Measurements from ENCODE around the gene FAM3B.
A peak's percentile ranks its signal among the peaks of the same experiment; 100 is the strongest.

The FAM3B gene

GRCh38 chr21:41363370-41364270 lies 47.0 kb downstream of the FAM3B start:
- Histone ChIP-seq H3K9me3 (replicated peaks in 1 of 11) (no peaks in the 10 kb centered on the region), H3K36me3 (peaks cover 0 to 14% (median 0%) of the 10 kb centered on the region in 11 experiments; a peak in 3 of 22 replicates), H3K4me2 (peak overlapping the region; percentile 88 to 99 (median 96)), H3K9ac (peak overlapping the region; percentile 71 to 91 (median 84); a peak in 19 of 22 replicates), H3K27me3 (no peaks in the 10 kb centered on the region), H3K4me1 (peaks cover 66 to 92% (median 82%) of the 10 kb centered on the region in 10 experiments), H3K27ac (peak overlapping the region; percentile 74 to 98 (median 94); a peak in 21 of 22 replicates), H4K20me1 (peaks cover 0 to 24% (median 0%) of the 10 kb centered on the region in 11 experiments; a peak in 1 of 22 replicates), H3K4me3 (peak overlapping the region; percentile 46 to 68 (median 59))
- no peak for TF ChIP-seq Cebpa-rat (IDR thresholded peaks at IDR 0.05)

GRCh38 chr21:41364308-41364707 lies 47.7 kb downstream of the FAM3B start:
- peaks cover 0 to 14% (median 0%) of the 10 kb centered on the region in 11 experiments; a peak in 3 of 22 replicates for H3K36me3 ChIP-seq
- no peaks in the 10 kb centered on the region for H3K27me3 ChIP-seq
- peak overlapping the region in 7 of 11 experiments; percentile 3 to 88 (median 85); a peak in 8 of 22 replicates for H3K9ac ChIP-seq
- no peak overlapping the region for H3K4me3 ChIP-seq
- H3K9me3 ChIP-seq (replicated peaks in 1 of 11), result no peaks in the 10 kb centered on the region
- peaks cover 73 to 94% (median 87%) of the 10 kb centered on the region in 10 experiments for H3K4me1 ChIP-seq
- H4K20me1 ChIP-seq, result peaks cover 0 to 24% (median 0%) of the 10 kb centered on the region in 11 experiments; a peak in 1 of 22 replicates
- H3K27ac ChIP-seq, result peak overlapping the region in 8 of 11 experiments; percentile 89 to 98 (median 94); a peak in 14 of 22 replicates
- H3K4me2 ChIP-seq, result peak overlapping the region; percentile 88 to 99 (median 96)
- no peak for TF ChIP-seq Cebpa-rat (IDR thresholded peaks at IDR 0.05)

- Histone ChIP-seq H3K4me2 (peak overlapping the region in 6 of 11 experiments; percentile 86 to 97 (median 95); a peak in 5 of 22 replicates), H3K36me3 (peaks cover 0 to 14% (median 0%) of the 10 kb centered on the region in 11 experiments; a peak in 3 of 22 replicates), H3K4me1 (peaks cover 79 to 92% (median 88%) of the 10 kb centered on the region in 10 experiments)
Observed at GRCh38 chr21:41365377-41366107, 48.9 kb downstream of the FAM3B start.

GRCh38 chr21:41366522-41367151 lies 50.0 kb downstream of the FAM3B start:
- peak overlapping the region in 9 of 11 experiments; percentile 14 to 83 (median 69); a peak in 17 of 22 replicates for H3K27ac ChIP-seq
- no peak overlapping the region for H3K4me3 ChIP-seq
- TF ChIP-seq Cebpa-rat (IDR thresholded peaks at IDR 0.05), result 0 out of 22 replicates have a peak, but pooled peaks of 1 of the 11 experiments have one; percentile 12
- peak overlapping the region; percentile 86 to 97 (median 95) for H3K4me2 ChIP-seq
- H3K9ac ChIP-seq, result peak overlapping the region in 3 of 11 experiments; percentile 36 to 68 (median 67); a peak in 3 of 22 replicates
- H3K9me3 ChIP-seq (replicated peaks in 1 of 11), result no peaks in the 10 kb centered on the region
- no peaks in the 10 kb centered on the region for H3K27me3 ChIP-seq
- H3K36me3 ChIP-seq, result peaks cover 0 to 14% (median 0%) of the 10 kb centered on the region in 11 experiments; a peak in 3 of 22 replicates
- H4K20me1 ChIP-seq, result peaks cover 0 to 38% (median 0%) of the 10 kb centered on the region in 11 experiments; a peak in 2 of 22 replicates
- peaks cover 68 to 86% (median 79%) of the 10 kb centered on the region in 10 experiments for H3K4me1 ChIP-seq

More at GRCh38 chr21:41365377-41366107, 48.9 kb downstream of the FAM3B start:
- no peak for TF ChIP-seq Cebpa-rat (IDR thresholded peaks at IDR 0.05)
- H3K27ac ChIP-seq, result peak overlapping the region in 4 of 11 experiments; percentile 14 to 83 (median 52); a peak in 5 of 22 replicates
- no peaks in the 10 kb centered on the region for H3K27me3 ChIP-seq
- no peak overlapping the region for H3K4me3 ChIP-seq
- no peak overlapping the region for H3K9ac ChIP-seq
- no peaks in the 10 kb centered on the region for H3K9me3 ChIP-seq (replicated peaks in 1 of 11)
- peaks cover 0 to 29% (median 0%) of the 10 kb centered on the region in 11 experiments; a peak in 1 of 22 replicates for H4K20me1 ChIP-seq

- Histone ChIP-seq H3K4me2 (peak overlapping the region; percentile 86 to 97 (median 95)), H3K27me3 (no peaks in the 10 kb centered on the region), H3K9ac (peak overlapping the region in 7 of 11 experiments; percentile 36 to 73 (median 65); a peak in 13 of 22 replicates), H3K36me3 (peaks cover 0 to 14% (median 0%) of the 10 kb centered on the region in 11 experiments; a peak in 3 of 22 replicates), H3K4me3 (no peak overlapping the region), H3K27ac (peak overlapping the region in 9 of 11 experiments; percentile 14 to 83 (median 69); a peak in 18 of 22 replicates), H3K4me1 (peaks cover 68 to 80% (median 76%) of the 10 kb centered on the region in 10 experiments), H4K20me1 (peaks cover 0 to 44% (median 0%) of the 10 kb centered on the region in 11 experiments; a peak in 2 of 22 replicates), H3K9me3 (replicated peaks in 1 of 11) (no peaks in the 10 kb centered on the region)
- TF ChIP-seq Cebpa-rat (IDR thresholded peaks at IDR 0.05), result no peak
Observed at GRCh38 chr21:41367301-41367944, 50.8 kb downstream of the FAM3B start.

GRCh38 chr21:41367945-41368734 lies 51.5 kb downstream of the FAM3B start:
- Histone ChIP-seq H3K9me3 (replicated peaks in 1 of 11) (no peaks in the 10 kb centered on the region), H3K4me2 (peak overlapping the region; percentile 86 to 97 (median 95)), H3K36me3 (peaks cover 0 to 14% (median 0%) of the 10 kb centered on the region in 11 experiments; a peak in 3 of 22 replicates), H3K4me3 (peak overlapping the region in 2 of 10 experiments; percentile 46 to 52; a peak in 1 of 20 replicates), H3K27me3 (no peaks in the 10 kb centered on the region), H3K27ac (peak overlapping the region in 9 of 11 experiments; percentile 52 to 83 (median 71); a peak in 18 of 22 replicates), H3K4me1 (peaks cover 60 to 72% (median 69%) of the 10 kb centered on the region in 10 experiments), H3K9ac (peak overlapping the region in 8 of 11 experiments; percentile 41 to 73 (median 63); a peak in 16 of 22 replicates), H4K20me1 (peaks cover 0 to 51% (median 0%) of the 10 kb centered on the region in 11 experiments; a peak in 3 of 22 replicates)
- TF ChIP-seq Cebpa-rat (IDR thresholded peaks at IDR 0.05), result no peak

Measured in BLaER1 treated with 17β-estradiol and CSF1 and Interleukin-3, amounts not matched to agents 10 nM and 100 nM (cell line).